ENCODE measurements around the gene MATCAP1. TPM values are rescaled to one million over a fixed set of nuclear protein-coding genes. Genes with fewer than 3 reads are reported as not detected.

Gene MATCAP1
- total and polyA plus RNA-seq, 2 donors from 2014 or later: 15.5 to 38.8 TPM

DNA sequence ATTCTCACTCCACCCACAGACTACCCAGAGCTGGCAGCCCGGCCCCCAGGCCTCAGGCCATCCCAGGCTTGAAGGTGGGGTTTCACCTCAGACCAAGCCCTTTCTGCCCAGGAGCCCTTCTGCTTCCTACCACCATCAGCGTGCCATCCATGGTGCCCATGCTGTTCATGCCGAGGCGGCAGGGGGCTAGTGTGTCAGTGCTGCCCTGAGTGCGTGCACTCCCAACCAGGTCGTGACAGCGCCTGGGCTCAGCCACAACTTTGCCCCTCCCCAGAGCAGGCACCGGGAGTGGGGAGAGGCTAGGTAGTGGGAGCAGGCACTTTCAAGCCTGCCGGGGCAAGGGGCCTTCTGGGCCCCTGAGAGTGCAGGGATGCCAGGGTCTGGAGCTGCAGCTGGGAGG is 41.4 kb downstream of the MATCAP1 start:
- FAIRE-seq (no peak), DNase-seq (no peak)
- Histone ChIP-seq H3K27ac (ENCODE audit: low read depth in 2 of 2, low read length in 2 of 2) (no peak overlapping the region), H3K9ac (ENCODE audit: low read length in 3 of 3) (no peak overlapping the region), H3K4me3 (ENCODE audit: low read length in 3 of 3) (no peak overlapping the region), H3K27me3 (ENCODE audit: control insufficient read depth, insufficient read depth, low read length) (no peaks in the 10 kb centered on the region), H3K36me3 (ENCODE audit: control insufficient read depth in 2 of 3, insufficient read depth in 3 of 3, low read length in 3 of 3) (peaks cover 5 to 67% (median 48%) of the 10 kb centered on the region in 3 donors), H3K9me3 (ENCODE audit: control insufficient read depth in 2 of 3, insufficient read depth in 1 of 3, low read length in 3 of 3) (no peaks in the 10 kb centered on the region), H3K4me1 (ENCODE audit: control insufficient read depth in 2 of 3, insufficient read depth in 2 of 3, low read depth in 1 of 3, low read length in 3 of 3) (peaks cover 0 to 6% (median 0%) of the 10 kb centered on the region in 3 donors)
- TF ChIP-seq, protein P1, sequence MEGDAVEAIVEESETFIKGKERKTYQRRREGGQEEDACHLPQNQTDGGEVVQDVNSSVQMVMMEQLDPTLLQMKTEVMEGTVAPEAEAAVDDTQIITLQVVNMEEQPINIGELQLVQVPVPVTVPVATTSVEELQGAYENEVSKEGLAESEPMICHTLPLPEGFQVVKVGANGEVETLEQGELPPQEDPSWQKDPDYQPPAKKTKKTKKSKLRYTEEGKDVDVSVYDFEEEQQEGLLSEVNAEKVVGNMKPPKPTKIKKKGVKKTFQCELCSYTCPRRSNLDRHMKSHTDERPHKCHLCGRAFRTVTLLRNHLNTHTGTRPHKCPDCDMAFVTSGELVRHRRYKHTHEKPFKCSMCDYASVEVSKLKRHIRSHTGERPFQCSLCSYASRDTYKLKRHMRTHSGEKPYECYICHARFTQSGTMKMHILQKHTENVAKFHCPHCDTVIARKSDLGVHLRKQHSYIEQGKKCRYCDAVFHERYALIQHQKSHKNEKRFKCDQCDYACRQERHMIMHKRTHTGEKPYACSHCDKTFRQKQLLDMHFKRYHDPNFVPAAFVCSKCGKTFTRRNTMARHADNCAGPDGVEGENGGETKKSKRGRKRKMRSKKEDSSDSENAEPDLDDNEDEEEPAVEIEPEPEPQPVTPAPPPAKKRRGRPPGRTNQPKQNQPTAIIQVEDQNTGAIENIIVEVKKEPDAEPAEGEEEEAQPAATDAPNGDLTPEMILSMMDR (IDR thresholded peaks at IDR 0.05; ENCODE audit: borderline replicate concordance, extremely low read depth, insufficient read depth): no peak
- intact Hi-C loops (cut with DNase I): no loop called here

DNA sequence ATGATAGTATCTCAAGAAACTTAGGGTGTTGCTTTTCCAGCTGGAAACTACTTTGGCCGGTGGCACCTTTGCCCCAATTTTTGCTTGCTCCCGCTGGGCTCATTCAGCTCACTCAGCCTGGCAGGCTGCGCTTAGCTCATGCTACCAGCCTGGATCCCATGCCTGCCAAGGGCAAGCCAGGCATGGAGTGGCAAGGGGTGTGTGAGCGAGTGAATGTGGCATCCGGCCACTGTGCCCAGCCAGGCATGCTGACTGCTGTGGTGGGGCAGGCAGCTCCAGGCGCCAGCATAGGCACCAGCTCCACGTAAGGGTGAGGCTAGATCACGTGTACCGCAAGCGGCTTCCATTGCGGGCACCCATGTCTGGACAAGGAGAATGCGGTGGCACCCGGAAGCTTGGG is 42.4 kb downstream of the MATCAP1 start:
- H3K9me3 ChIP-seq (ENCODE audit: control insufficient read depth in 2 of 3, insufficient read depth in 1 of 3, low read length in 3 of 3): no peaks in the 10 kb centered on the region
- no peak overlapping the region for H3K9ac ChIP-seq (ENCODE audit: low read length in 3 of 3)
- H3K4me1 ChIP-seq (ENCODE audit: control insufficient read depth in 2 of 3, insufficient read depth in 2 of 3, low read depth in 1 of 3, low read length in 3 of 3): peaks cover 0 to 6% (median 0%) of the 10 kb centered on the region in 3 donors
- intact Hi-C loops (cut with DNase I): no loop called here
- no peak overlapping the region for H3K27ac ChIP-seq (ENCODE audit: low read depth in 2 of 2, low read length in 2 of 2)
- peaks cover 5 to 59% (median 40%) of the 10 kb centered on the region in 3 donors for H3K36me3 ChIP-seq (ENCODE audit: control insufficient read depth in 2 of 3, insufficient read depth in 3 of 3, low read length in 3 of 3)
- DNase-seq: no peak
- H3K27me3 ChIP-seq (ENCODE audit: control insufficient read depth, insufficient read depth, low read length): no peaks in the 10 kb centered on the region
- no peak for FAIRE-seq
- no peak overlapping the region for H3K4me3 ChIP-seq (ENCODE audit: low read length in 3 of 3)
- TF ChIP-seq, protein P1 (IDR thresholded peaks at IDR 0.05; ENCODE audit: borderline replicate concordance, extremely low read depth, insufficient read depth): no peak

DNA sequence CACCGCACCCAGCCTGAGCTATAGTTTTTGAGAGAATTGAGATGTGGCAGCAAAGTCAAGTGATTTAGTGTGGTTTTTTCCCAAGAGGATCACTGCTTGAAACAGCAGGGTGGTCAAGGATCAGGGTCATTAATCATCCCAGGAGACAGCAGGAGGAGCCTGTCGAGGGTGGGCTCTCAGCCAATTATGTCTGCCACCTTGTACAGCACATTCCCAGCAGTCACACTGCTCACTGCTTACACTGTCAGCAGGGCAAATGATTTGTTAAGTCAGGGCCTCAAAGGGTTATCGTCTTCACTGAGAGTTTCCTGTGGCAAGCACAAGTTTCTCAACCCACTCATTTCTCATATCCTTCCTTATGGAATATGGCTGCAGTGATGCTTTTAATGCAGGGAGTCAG is 46.2 kb downstream of the MATCAP1 start:
- TF ChIP-seq, protein P1 (IDR thresholded peaks at IDR 0.05; ENCODE audit: borderline replicate concordance, extremely low read depth, insufficient read depth): no peak
- Histone ChIP-seq H3K9ac (ENCODE audit: low read length in 3 of 3) (no peak overlapping the region), H3K27me3 (ENCODE audit: control insufficient read depth, insufficient read depth, low read length) (no peaks in the 10 kb centered on the region), H3K4me1 (ENCODE audit: control insufficient read depth in 2 of 3, insufficient read depth in 2 of 3, low read depth in 1 of 3, low read length in 3 of 3) (peaks cover 0 to 6% (median 0%) of the 10 kb centered on the region in 3 donors), H3K36me3 (ENCODE audit: control insufficient read depth in 2 of 3, insufficient read depth in 3 of 3, low read length in 3 of 3) (peaks cover 8 to 46% (median 41%) of the 10 kb centered on the region in 3 donors), H3K27ac (ENCODE audit: low read depth in 2 of 2, low read length in 2 of 2) (peak overlapping the region in 1 of 2 donors; percentile 36), H3K4me3 (ENCODE audit: low read length in 3 of 3) (no peak overlapping the region), H3K9me3 (ENCODE audit: control insufficient read depth in 2 of 3, insufficient read depth in 1 of 3, low read length in 3 of 3) (no peaks in the 10 kb centered on the region)
- peak in 3 of 5 donors; percentile 48 to 63 (median 60) for DNase-seq
- intact Hi-C loops (cut with DNase I): no loop called here
- FAIRE-seq: no peak

DNA sequence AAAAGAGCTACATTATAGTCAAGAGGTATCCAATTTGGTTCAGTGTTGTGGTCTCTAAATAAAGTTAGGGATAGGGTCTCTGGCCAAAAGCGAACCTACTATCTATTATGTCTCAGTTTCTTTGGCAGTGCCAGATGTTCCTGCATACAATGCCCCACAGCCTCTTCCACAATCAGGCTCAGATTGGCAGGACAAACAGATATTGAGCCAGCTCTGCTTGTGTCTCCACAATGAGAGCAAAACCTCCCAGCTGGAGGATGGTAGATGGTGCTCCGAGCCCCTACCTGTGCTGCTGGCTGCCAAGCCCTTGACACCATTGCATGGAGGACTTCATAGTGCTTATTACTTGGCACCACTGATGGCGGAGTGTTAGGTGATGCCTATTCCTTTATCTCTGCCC is 54.3 kb downstream of the MATCAP1 start:
- intact Hi-C loops (cut with DNase I): no loop called here
- TF ChIP-seq, protein P1 (IDR thresholded peaks at IDR 0.05; ENCODE audit: borderline replicate concordance, extremely low read depth, insufficient read depth): no peak
- FAIRE-seq (no peak), DNase-seq (no peak)
- Histone ChIP-seq H3K4me3 (ENCODE audit: low read length in 3 of 3) (no peak overlapping the region), H3K9ac (ENCODE audit: low read length in 3 of 3) (no peak overlapping the region), H3K9me3 (ENCODE audit: control insufficient read depth in 2 of 3, insufficient read depth in 1 of 3, low read length in 3 of 3) (no peaks in the 10 kb centered on the region), H3K27me3 (ENCODE audit: control insufficient read depth, insufficient read depth, low read length) (no peaks in the 10 kb centered on the region), H3K36me3 (ENCODE audit: control insufficient read depth in 2 of 3, insufficient read depth in 3 of 3, low read length in 3 of 3) (peaks cover 9 to 40% (median 20%) of the 10 kb centered on the region in 3 donors), H3K27ac (ENCODE audit: low read depth in 2 of 2, low read length in 2 of 2) (no peak overlapping the region), H3K4me1 (ENCODE audit: control insufficient read depth in 2 of 3, insufficient read depth in 2 of 3, low read depth in 1 of 3, low read length in 3 of 3) (no peaks in the 10 kb centered on the region)
